ENCODE data around the gene LSP1.

The LSP1 gene

GRCh38 chr11:1858154-1858553 is 5.3 kb downstream of the LSP1 start:
- no peak for TF ChIP-seq CTCF (IDR thresholded peaks at IDR 0.05; ENCODE audit: insufficient read depth, low read depth, low read length, missing control alignments)

GRCh38 chr11:1858576-1858975 is 5.7 kb downstream of the LSP1 start:
- DNase-seq (ENCODE audit: low read depth), result no peak
- no peak overlapping the region for H3K4me3 ChIP-seq (ENCODE audit: low read length)
- no peak for TF ChIP-seq CTCF (IDR thresholded peaks at IDR 0.05; ENCODE audit: insufficient read depth, low read depth, low read length, missing control alignments)

More at GRCh38 chr11:1858154-1858553, 5.3 kb downstream of the LSP1 start:
- DNase-seq (ENCODE audit: low read depth), result no peak
- no peak overlapping the region for H3K4me3 ChIP-seq (ENCODE audit: low read length)

- H3K4me3 ChIP-seq (ENCODE audit: low read length), result no peak overlapping the region
- no peak for TF ChIP-seq CTCF (IDR thresholded peaks at IDR 0.05; ENCODE audit: insufficient read depth, low read depth, low read length, missing control alignments)
- no peak for DNase-seq (ENCODE audit: low read depth)
Measured at GRCh38 chr11:1859004-1859403, 6.1 kb downstream of the LSP1 start.

- no peak overlapping the region for H3K4me3 ChIP-seq (ENCODE audit: low read length)
- TF ChIP-seq CTCF (IDR thresholded peaks at IDR 0.05; ENCODE audit: insufficient read depth, low read depth, low read length, missing control alignments), result no peak
- no peak for DNase-seq (ENCODE audit: low read depth)
Measured at GRCh38 chr11:1860108-1860507, 7.2 kb downstream of the LSP1 start.

- TF ChIP-seq CTCF (IDR thresholded peaks at IDR 0.05; ENCODE audit: insufficient read depth, low read depth, low read length, missing control alignments), result no peak
- DNase-seq (ENCODE audit: low read depth), result no peak
- no peak overlapping the region for H3K4me3 ChIP-seq (ENCODE audit: low read length)
Measured at GRCh38 chr11:1861435-1862411, 8.8 kb downstream of the LSP1 start.

- no peak overlapping the region for H3K4me3 ChIP-seq (ENCODE audit: low read length)
- no peak for TF ChIP-seq CTCF (IDR thresholded peaks at IDR 0.05; ENCODE audit: insufficient read depth, low read depth, low read length, missing control alignments)
- DNase-seq (ENCODE audit: low read depth), result no peak
Measured at GRCh38 chr11:1862588-1863351, 9.9 kb downstream of the LSP1 start.

Data from epithelial cell of esophagus (primary cell).